Heart left ventricle (tissue), 13 donors: Measurements from ENCODE around the gene CENATAC.

Experiments
- POLR2A ChIP-seq, 2 donors: fragments of 450-650 bp; IDR thresholded peaks; one replicate each; pipeline ENCODE4 v1.6.1; 2017; ENCODE audit warnings: antibody characterized with exemption in 2 of 2, mild to moderate bottlenecking in 2 of 2, moderate library complexity in 2 of 2
- TF ChIP-seq, protein P1 (sequence below), 12 donors: fragments of 200-600 bp; sonication (generic) in 4 of 12; IDR thresholded peaks; one replicate each; pipeline versions ENCODE4 v1.5.0 to v1.8.0; 2018 to 2022; ENCODE audit warnings: antibody characterized with exemption in 12 of 12, mild to moderate bottlenecking in 5 of 12
- donor health status: ischemic (EF 13 %, LVEDD 7.1; RV severe dilation, severe dysfunction).
- donor health status: DM: no; HTN: yes; CAD: no.
- donor health status: DM: no; HTN: no; CAD: no.
- donor health status: ischemic (EF 25% LVEDD 6.9; RV normal size, moderate dysfunction).
- donor health status: ischemic (EF 25% LVEDD 5.7; RV mildly dilated, moderate dysfunction).
- donor health status: ischemic (EF 35%, LVEDD 5.7; RV mildly dilated, moderate dysfunction).
- donor health status: nonischemic (EF 11% LVEDD 7.7; RV severe dilation, severe dysfunction).
- donor health status: DM: yes; HTN: yes; CAD: no.
- donor health status: PGD.
- donor health status: ischemic (EF 29% LVEDD 5.4; RV normal size, mild dysfunction).
- donor health status: nonischemic (EF 23%, LVEDD 6.1; RV moderate dilation, normal function).

DNA sequence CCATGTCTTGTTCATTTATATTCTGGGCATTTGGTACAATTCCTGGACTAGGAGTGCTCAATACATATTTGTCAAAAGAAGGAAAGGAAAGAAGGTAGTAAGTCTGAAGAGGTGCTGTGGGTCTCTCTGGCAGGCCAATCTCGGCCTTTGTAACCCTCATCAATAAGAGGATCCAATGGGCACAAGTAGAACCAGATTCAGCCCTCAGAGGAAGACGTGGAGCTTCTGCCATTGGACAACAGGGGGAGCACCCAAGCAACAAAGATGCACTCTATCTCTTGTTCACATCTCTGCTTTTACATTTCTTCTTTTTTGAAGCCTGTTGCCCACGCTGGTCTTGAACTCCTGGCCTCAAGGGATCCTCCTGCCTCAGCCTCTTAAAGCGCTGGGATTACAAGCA, 67.4 kb downstream of the CENATAC start:
- TF ChIP-seq, protein P1, sequence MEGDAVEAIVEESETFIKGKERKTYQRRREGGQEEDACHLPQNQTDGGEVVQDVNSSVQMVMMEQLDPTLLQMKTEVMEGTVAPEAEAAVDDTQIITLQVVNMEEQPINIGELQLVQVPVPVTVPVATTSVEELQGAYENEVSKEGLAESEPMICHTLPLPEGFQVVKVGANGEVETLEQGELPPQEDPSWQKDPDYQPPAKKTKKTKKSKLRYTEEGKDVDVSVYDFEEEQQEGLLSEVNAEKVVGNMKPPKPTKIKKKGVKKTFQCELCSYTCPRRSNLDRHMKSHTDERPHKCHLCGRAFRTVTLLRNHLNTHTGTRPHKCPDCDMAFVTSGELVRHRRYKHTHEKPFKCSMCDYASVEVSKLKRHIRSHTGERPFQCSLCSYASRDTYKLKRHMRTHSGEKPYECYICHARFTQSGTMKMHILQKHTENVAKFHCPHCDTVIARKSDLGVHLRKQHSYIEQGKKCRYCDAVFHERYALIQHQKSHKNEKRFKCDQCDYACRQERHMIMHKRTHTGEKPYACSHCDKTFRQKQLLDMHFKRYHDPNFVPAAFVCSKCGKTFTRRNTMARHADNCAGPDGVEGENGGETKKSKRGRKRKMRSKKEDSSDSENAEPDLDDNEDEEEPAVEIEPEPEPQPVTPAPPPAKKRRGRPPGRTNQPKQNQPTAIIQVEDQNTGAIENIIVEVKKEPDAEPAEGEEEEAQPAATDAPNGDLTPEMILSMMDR (IDR thresholded peaks at IDR 0.05), result peak in 3 of 12 donors; percentile 14 to 28 (median 21)
- no peak for TF ChIP-seq POLR2A (IDR thresholded peaks at IDR 0.05)
